ENCODE measurements around the gene NHERF2. TPM values are rescaled to one million over a fixed set of nuclear protein-coding genes. Genes with fewer than 3 reads are reported as not detected.
A peak's percentile ranks its signal among the peaks of the same experiment; 100 is the strongest.
"Not testable (repeated sequence)": the region's sequence is repeated elsewhere in the genome, so short reads cannot be mapped to it uniquely, and the experiment has no call there.

Gene NHERF2
- polyA plus RNA-seq, 1 donor from 2014 or later, result not detected

DNA sequence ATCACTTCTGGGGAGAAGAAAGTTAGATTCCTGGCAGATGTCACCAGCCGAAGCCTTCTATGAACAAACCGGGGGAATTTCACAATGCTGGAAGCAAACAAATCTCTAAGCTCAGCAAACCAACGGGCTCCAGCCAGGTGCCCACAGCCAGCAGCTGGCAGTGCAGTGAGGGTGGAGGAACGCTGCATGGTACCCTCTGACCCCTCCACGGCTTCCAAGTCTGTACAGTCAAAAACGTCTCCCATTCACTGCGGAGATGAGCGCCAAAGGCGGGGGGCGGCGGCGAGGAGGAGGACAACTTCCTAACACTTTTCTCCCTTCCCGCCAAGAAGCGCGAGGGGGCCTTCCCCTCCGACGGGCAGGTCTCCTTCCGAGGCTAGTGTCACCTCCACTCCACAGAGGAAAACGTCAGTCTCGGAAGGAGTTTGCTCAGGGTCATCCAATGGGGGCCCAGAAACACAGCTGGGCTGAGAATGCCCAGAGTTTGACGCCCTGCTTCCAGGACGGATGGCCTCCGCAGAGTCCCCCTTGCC is 18.0 kb upstream of the NHERF2 start:
- no peaks in the 10 kb centered on the region for H3K36me3 Mint-ChIP-seq
- H3K27me3 Mint-ChIP-seq, result no peaks in the 10 kb centered on the region
- no peaks in the 10 kb centered on the region for H3K9me3 Mint-ChIP-seq
- peak overlapping the region; percentile 81 to 93 (median 92) for H3K4me3 Mint-ChIP-seq
- H3K4me1 Mint-ChIP-seq, result peaks cover 15 to 22% (median 20%) of the 10 kb centered on the region in 3 donors
- peak overlapping the region; percentile 82 to 93 (median 90) for H3K27ac Mint-ChIP-seq

DNA sequence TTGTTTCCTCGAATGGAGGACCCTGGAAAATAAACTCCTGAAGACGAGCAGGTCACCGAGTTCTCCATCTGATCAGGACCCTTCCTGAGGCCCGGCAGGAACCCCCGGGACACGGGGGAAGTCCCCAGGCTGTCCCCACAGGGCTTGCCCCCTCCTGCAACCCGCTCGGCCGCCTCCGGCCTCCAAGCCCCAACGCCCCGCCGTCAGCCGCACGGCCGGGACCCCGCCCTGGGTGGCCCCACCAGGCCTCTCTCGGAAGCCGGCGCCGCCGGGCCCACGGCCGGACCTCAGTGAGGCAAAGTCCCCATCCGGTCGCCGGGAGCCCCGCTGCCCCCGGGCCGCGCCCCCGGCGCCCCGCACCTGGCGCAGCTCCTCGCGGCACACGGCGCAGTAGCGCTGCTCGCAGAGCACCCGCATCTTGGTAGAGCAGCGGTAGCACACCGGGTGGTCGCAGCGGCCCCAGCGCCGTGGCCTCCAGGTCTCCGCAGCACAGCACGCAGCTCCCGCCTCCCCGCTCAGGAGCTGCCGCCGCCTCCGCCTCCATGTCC is 17.5 kb upstream of the NHERF2 start:
- Mint-ChIP-seq H3K36me3 (no peaks in the 10 kb centered on the region), H3K27ac (peak overlapping the region in 2 of 3 donors; percentile 82 to 93), H3K27me3 (no peaks in the 10 kb centered on the region), H3K4me3 (peak overlapping the region; percentile 81 to 93 (median 92)), H3K4me1 (peaks cover 15 to 22% (median 20%) of the 10 kb centered on the region in 3 donors), H3K9me3 (no peaks in the 10 kb centered on the region)

- Mint-ChIP-seq H3K27me3 (no peaks in the 10 kb centered on the region), H3K36me3 (no peaks in the 10 kb centered on the region), H3K4me1 (peaks cover 15 to 22% (median 20%) of the 10 kb centered on the region in 3 donors), H3K27ac (peak within 1 kb of the TSS; percentile 95 to 99 (median 98)), H3K9me3 (no peaks in the 10 kb centered on the region), H3K4me3 (peak within 1 kb of the TSS; percentile 93 to 97 (median 95))
Observed at GRCh38 chr16:2009791-2010510, 16.8 kb upstream of the NHERF2 start, which contains the start of gene ZNF598. Gene ZNF598 (minus strand): TSS chr16:2009821.

GRCh38 chr16:2011726-2012125 is 15.0 kb upstream of the NHERF2 start:
- not testable (repeated sequence) for H3K9me3 Mint-ChIP-seq, H3K27ac Mint-ChIP-seq, H3K27me3 Mint-ChIP-seq, H3K36me3 Mint-ChIP-seq
- H3K4me1 Mint-ChIP-seq, result peaks cover 15 to 21% (median 19%) of the 10 kb centered on the region in 3 donors
- peak overlapping the region in 1 of 4 donors; percentile 6 for H3K4me3 Mint-ChIP-seq

- Mint-ChIP-seq H3K9me3 (no peaks in the 10 kb centered on the region), H3K4me3 (peak overlapping the region in 1 of 4 donors; percentile 60), H3K4me1 (peaks cover 9 to 11% (median 9%) of the 10 kb centered on the region in 3 donors), H3K36me3 (no peaks in the 10 kb centered on the region), H3K27me3 (no peaks in the 10 kb centered on the region), H3K27ac (peak overlapping the region in 1 of 3 donors; percentile 35)
Observed at GRCh38 chr16:2013527-2013926, 13.2 kb upstream of the NHERF2 start.

- Mint-ChIP-seq H3K27me3 (peaks cover 8% of the 10 kb centered on the region), H3K4me1 (peaks cover under 1 to 4% (median under 1%) of the 10 kb centered on the region in 3 donors), H3K4me3 (no peak overlapping the region), H3K9me3 (no peaks in the 10 kb centered on the region), H3K36me3 (no peaks in the 10 kb centered on the region), H3K27ac (no peak overlapping the region)
Observed at GRCh38 chr16:2015117-2015946, 11.4 kb upstream of the NHERF2 start.

- H3K9me3 Mint-ChIP-seq, result no peaks in the 10 kb centered on the region
- H3K4me1 Mint-ChIP-seq, result peaks cover 0 to 3% (median 2%) of the 10 kb centered on the region in 3 donors
- peaks cover 14% of the 10 kb centered on the region for H3K27me3 Mint-ChIP-seq
- no peak overlapping the region for H3K4me3 Mint-ChIP-seq
- no peaks in the 10 kb centered on the region for H3K36me3 Mint-ChIP-seq
- no peak overlapping the region for H3K27ac Mint-ChIP-seq
Observed at GRCh38 chr16:2015947-2016208, 10.8 kb upstream of the NHERF2 start.

DNA sequence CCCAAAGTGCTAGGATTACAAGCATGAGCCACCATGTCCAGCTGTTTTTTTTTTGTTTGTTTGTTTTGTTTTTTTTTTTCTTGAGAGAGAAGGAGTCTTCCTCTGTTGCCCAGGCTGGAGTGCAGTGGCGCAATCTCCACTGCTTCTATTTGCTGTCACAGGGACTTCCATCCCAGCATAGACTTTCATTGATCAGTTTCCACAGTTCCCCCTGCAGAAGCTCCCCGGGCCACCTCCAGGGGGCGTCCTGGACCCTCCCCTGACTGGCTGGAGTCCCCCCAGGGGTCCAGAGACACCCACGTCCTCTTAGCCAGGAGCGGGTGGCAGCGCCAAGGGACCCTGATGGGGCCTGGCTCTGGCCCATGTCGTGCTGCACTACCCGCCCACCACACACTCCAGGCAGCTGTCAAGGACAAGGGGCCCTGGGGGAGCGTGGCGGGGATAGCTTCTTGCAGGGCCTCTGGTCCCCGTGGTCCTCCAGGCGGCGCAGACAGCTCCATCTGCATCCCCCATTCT is 10.2 kb upstream of the NHERF2 start:
- no peak overlapping the region for H3K27ac Mint-ChIP-seq
- H3K4me3 Mint-ChIP-seq, result no peak overlapping the region
- H3K36me3 Mint-ChIP-seq, result no peaks in the 10 kb centered on the region
- H3K9me3 Mint-ChIP-seq, result no peaks in the 10 kb centered on the region
- H3K27me3 Mint-ChIP-seq, result peaks cover 18% of the 10 kb centered on the region
- H3K4me1 Mint-ChIP-seq, result peaks cover 0 to 3% (median 2%) of the 10 kb centered on the region in 3 donors

GRCh38 chr16:2019518-2019920 is 7.2 kb upstream of the NHERF2 start, which contains the start of gene NPW:
Gene NPW (plus strand): TSS chr16:2019785.
- Mint-ChIP-seq H3K36me3 (no peaks in the 10 kb centered on the region), H3K9me3 (peaks cover 0 to 1% (median 0%) of the 10 kb centered on the region in 3 donors), H3K27me3 (peaks cover 22% of the 10 kb centered on the region), H3K4me3 (peak within 1 kb of the TSS in 2 of 4 donors; percentile 17 to 71), H3K4me1 (peaks cover 0 to 7% (median 7%) of the 10 kb centered on the region in 3 donors), H3K27ac (peak within 1 kb of the TSS in 1 of 3 donors; percentile 45)

DNA sequence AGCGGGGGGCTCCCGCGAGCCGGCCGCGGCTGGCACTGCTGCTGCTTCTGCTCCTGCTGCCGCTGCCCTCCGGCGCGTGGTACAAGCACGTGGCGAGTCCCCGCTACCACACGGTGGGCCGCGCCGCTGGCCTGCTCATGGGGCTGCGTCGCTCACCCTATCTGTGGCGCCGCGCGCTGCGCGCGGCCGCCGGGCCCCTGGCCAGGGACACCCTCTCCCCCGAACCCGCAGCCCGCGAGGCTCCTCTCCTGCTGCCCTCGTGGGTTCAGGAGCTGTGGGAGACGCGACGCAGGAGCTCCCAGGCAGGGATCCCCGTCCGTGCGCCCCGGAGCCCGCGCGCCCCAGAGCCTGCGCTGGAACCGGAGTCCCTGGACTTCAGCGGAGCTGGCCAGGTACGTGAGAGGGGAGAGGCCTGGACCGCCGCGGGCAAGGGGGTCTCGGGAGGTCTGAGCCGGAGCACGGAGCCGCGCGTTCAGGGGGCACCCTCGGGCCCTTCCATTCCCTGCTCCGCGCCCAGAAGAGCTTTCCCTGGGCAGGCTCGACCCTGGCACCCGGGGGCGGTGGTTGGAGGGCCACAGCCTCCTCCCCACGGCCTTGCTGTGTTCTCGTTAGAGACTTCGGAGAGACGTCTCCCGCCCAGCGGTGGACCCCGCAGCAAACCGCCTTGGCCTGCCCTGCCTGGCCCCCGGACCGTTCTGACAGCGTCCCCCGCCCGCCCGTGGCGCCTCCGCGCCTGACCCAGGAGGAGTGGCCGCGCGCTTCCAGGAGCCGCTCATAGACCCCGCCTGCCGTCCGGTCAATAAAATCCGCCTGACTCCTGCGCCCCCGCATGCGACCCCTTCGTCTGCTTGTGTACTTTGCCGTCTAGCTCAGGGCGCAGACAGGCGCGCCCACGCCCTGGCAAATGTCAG is 6.5 kb upstream of the NHERF2 start:
- Mint-ChIP-seq H3K9me3 (peaks cover 0 to 1% (median 0%) of the 10 kb centered on the region in 3 donors), H3K36me3 (no peaks in the 10 kb centered on the region), H3K27ac (peak overlapping the region in 1 of 3 donors; percentile 45), H3K4me3 (peak overlapping the region in 2 of 4 donors; percentile 17 to 71), H3K27me3 (peaks cover 22% of the 10 kb centered on the region), H3K4me1 (peaks cover 0 to 7% (median 7%) of the 10 kb centered on the region in 3 donors)

GRCh38 chr16:2022723-2023091 is 4.0 kb upstream of the NHERF2 start:
- H3K36me3 Mint-ChIP-seq, result no peaks in the 10 kb centered on the region
- H3K4me1 Mint-ChIP-seq, result peaks cover 0 to 11% (median 6%) of the 10 kb centered on the region in 3 donors
- H3K27me3 Mint-ChIP-seq, result peaks cover 26% of the 10 kb centered on the region
- H3K4me3 Mint-ChIP-seq, result peak overlapping the region; percentile 11 to 86 (median 74)
- peak overlapping the region in 1 of 3 donors; percentile 81 for H3K27ac Mint-ChIP-seq
- peaks cover 0 to 1% (median 0%) of the 10 kb centered on the region in 3 donors for H3K9me3 Mint-ChIP-seq

DNA sequence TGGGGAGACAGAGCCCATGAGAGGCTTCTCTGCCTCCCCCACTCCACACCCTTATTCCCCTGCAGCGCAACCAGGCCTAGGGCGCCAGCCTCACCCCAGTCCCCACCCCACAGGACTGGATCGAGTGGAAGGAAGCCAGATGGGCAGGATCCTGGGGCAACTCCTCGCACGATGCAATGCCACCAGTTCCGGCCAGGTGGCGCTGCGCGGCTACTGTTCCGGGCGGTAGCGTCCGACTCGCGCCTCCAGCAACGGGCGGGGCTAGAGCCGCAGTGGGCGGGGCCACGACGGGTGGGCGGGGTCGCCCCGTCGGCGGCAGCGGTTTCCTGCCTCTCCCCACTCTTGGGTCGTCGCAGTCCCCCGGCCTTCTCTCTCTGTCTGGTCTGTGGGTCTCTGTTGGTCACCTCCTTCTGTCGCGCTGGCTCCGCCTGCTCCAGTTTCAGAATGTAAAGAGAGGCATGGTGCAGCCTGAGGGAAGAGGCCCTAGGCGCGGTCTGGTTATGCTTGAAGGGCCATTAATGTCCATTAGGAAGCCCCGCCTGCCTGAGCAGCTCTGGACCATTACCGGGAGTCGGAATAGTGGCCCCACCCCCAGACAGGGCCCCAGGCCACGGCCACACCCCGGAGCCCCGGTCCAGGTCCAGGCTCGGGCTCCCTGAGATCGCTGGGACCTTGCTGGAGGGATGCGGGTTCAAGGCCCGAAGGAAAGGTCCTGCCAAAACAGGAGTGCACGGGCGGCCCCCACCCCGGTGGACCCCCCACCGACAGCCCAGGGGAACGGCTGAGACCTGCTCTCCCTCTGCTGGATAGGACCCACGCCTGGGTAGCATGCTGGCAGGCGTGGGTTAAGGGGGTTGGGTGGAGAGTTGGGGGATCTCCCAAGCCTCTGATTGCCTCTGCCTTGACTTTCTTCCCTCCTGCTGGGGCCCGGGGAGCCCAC is 3.3 kb upstream of the NHERF2 start:
- H3K4me1 Mint-ChIP-seq, result peaks cover 0 to 12% (median 6%) of the 10 kb centered on the region in 3 donors

DNA sequence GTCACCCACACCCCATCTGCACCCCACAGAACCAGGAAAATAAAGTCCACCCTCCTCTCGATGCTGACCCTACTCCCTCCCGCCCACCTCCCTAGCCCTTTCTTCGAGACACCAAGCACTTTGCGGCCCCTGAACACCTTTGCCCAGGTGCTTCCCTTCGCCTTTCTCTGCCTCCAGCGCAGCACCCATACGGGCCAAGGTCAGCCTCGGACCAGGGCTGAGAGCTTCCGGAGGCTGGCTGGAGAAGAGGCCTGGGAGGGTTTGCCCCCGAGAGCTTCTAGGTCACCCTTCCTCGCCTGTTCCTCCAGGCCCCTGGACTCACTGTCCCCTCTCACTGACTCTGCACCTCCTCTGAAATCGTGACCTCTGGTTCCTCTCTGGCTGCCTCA is 2.7 kb upstream of the NHERF2 start:
- H3K27ac Mint-ChIP-seq, result no peak overlapping the region
- peak overlapping the region in 1 of 4 donors; percentile 86 for H3K4me3 Mint-ChIP-seq
- peaks cover 0 to 12% (median 5%) of the 10 kb centered on the region in 3 donors for H3K4me1 Mint-ChIP-seq
- H3K36me3 Mint-ChIP-seq, result no peaks in the 10 kb centered on the region
- H3K9me3 Mint-ChIP-seq, result peaks cover 0 to 1% (median 0%) of the 10 kb centered on the region in 3 donors
- peaks cover 24% of the 10 kb centered on the region for H3K27me3 Mint-ChIP-seq

More for the DNA sequence above, 3.3 kb upstream of the NHERF2 start:
- peaks cover 0 to 1% (median 0%) of the 10 kb centered on the region in 3 donors for H3K9me3 Mint-ChIP-seq
- H3K36me3 Mint-ChIP-seq, result no peaks in the 10 kb centered on the region
- H3K4me3 Mint-ChIP-seq, result peak overlapping the region; percentile 11 to 86 (median 76)
- peak overlapping the region in 1 of 3 donors; percentile 81 for H3K27ac Mint-ChIP-seq
- peaks cover 27% of the 10 kb centered on the region for H3K27me3 Mint-ChIP-seq

All from IgD-negative memory B cell (primary cell).